ENCODE data around the gene SLC7A6. TPM values are rescaled to one million over a fixed set of nuclear protein-coding genes. Genes with fewer than 3 reads are reported as not detected.

SLC7A6 gene
- total and polyA plus RNA-seq, 2 of the 13 experiments (the other 11 are each of a cell fraction or from before 2014, with no cell fraction given): 35.8 to 70.8 TPM

DNA sequence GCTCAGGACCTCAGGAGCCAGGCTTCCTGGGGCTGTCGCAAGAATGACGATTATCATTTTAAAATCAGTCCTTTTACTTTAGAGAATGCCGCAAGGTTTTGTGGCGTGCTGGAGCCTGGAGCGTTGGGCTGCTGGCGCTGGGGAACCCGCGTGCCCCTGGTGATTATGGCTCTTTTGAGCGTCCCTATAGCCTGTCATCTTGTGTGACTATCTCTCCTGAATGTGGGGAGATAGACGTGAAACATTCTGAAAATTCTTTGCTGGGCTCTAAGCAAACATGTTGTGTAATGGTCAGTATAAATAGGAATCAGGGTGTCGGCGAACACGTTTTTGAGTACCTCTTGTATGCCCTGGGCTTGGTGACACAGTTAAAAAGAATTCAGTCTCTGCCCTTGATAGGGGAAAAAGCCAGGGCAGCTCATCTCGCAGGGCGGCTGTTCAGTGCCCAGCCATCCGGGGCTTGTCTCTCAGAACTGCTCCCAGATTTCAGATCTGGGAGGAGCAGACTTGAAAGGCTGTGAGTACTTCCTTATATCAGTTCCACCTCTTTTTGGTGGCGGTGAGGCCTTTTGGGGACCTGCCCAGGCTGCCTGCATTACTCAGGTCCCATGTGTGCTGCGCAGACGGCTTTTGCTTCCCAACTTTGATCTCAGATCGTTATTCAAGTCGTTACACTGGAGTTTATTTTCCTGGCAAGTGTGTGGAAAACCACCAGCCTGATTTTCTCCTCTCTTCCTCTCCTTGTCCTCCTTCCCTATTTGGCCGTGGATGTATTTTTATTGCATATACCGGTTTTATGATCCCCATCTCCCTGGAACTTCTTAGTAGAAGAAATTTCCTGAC, 973 bp downstream of the SLC7A6 start (continued):
- TF ChIP-seq ZHX2 (IDR thresholded peaks at IDR 0.05; ENCODE audit: low read depth) (no peak), ZHX2 (CRISPR knock-in tag; IDR thresholded peaks at IDR 0.05; ENCODE audit: borderline replicate concordance) (0 out of 2 replicates have a peak, but pooled peaks have one; percentile 18), ZNF235 (CRISPR knock-in tag; IDR thresholded peaks at IDR 0.05; ENCODE audit: borderline replicate concordance) (peak; percentile 62; the same call in 1 of the 2 replicates), SNAPC4 (CRISPR knock-in tag; IDR thresholded peaks at IDR 0.05) (peak; percentile 92), TGIF2 (CRISPR knock-in tag; IDR thresholded peaks at IDR 0.05) (peak; percentile 91), PCBP1 (IDR thresholded peaks at IDR 0.05; ENCODE audit: borderline replicate concordance, low read depth, low read length) (no peak), MEIS1 (CRISPR knock-in tag; IDR thresholded peaks at IDR 0.05; ENCODE audit: borderline replicate concordance) (no peak), THRA (CRISPR knock-in tag; IDR thresholded peaks at IDR 0.05; ENCODE audit: borderline replicate concordance) (peak; percentile 84; the same call in 1 of the 2 replicates), ZNF672 (CRISPR knock-in tag; IDR thresholded peaks at IDR 0.05) (no peak)
- TF ChIP-seq, protein P1, sequence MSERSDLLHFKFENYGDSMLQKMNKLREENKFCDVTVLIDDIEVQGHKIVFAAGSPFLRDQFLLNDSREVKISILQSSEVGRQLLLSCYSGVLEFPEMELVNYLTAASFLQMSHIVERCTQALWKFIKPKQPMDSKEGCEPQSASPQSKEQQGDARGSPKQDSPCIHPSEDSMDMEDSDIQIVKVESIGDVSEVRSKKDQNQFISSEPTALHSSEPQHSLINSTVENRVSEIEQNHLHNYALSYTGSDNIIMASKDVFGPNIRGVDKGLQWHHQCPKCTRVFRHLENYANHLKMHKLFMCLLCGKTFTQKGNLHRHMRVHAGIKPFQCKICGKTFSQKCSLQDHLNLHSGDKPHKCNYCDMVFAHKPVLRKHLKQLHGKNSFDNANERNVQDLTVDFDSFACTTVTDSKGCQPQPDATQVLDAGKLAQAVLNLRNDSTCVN (CRISPR knock-in tag; IDR thresholded peaks at IDR 0.05; ENCODE audit: borderline replicate concordance): no peak
- TF ChIP-seq, protein P2, sequence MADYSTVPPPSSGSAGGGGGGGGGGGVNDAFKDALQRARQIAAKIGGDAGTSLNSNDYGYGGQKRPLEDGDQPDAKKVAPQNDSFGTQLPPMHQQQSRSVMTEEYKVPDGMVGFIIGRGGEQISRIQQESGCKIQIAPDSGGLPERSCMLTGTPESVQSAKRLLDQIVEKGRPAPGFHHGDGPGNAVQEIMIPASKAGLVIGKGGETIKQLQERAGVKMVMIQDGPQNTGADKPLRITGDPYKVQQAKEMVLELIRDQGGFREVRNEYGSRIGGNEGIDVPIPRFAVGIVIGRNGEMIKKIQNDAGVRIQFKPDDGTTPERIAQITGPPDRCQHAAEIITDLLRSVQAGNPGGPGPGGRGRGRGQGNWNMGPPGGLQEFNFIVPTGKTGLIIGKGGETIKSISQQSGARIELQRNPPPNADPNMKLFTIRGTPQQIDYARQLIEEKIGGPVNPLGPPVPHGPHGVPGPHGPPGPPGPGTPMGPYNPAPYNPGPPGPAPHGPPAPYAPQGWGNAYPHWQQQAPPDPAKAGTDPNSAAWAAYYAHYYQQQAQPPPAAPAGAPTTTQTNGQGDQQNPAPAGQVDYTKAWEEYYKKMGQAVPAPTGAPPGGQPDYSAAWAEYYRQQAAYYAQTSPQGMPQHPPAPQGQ (CRISPR knock-in tag; IDR thresholded peaks at IDR 0.05; ENCODE audit: borderline replicate concordance): peak; percentile 66; the same call in 1 of the 2 replicates
